CD14-positive monocyte (primary cell): Measurements from ENCODE around the gene RAB11B. TPM values are rescaled to one million over a fixed set of nuclear protein-coding genes. Genes with fewer than 3 reads are reported as not detected.
"Not testable (repeated sequence)": the region's sequence is repeated elsewhere in the genome, so short reads cannot be mapped to it uniquely, and the experiment has no call there.

ENCODE experiments used
- DNase-seq, 3 donors: peaks; one replicate each; pipeline ENCODE4 v3.0.0-alpha.2; 2011 to 2022
- H2AFZ ChIP-seq: 2 replicates; pipeline ENCODE4 v1.6.0; 2012; ENCODE audit warnings: mild to moderate bottlenecking, low read depth, low read length, inconsistent platforms; ENCODE audit not compliant: insufficient read depth, poor library complexity, severe bottlenecking
- H3K27ac ChIP-seq, 2 donors: 1 replicate in 1 of 2; 2 replicates in 1 of 2; pipeline ENCODE4 v1.5.1; 2012 to 2013; ENCODE audit warnings: low read length in 2 of 2, control low read depth in 1 of 2, inconsistent platforms in 1 of 2, low read depth in 1 of 2, mild to moderate bottlenecking in 1 of 2
- H3K27me3 ChIP-seq, 2 donors: one replicate each; pipeline versions ENCODE4 v1.6.0 to v1.6.1; 2011 to 2013; ENCODE audit warnings: low read length in 2 of 2; ENCODE audit not compliant: control insufficient read depth in 2 of 2, insufficient read depth in 2 of 2
- H3K36me3 ChIP-seq, 2 donors: replicated peaks in 1 of 2; 1 replicate in 1 of 2; 2 replicates in 1 of 2; pipeline versions ENCODE4 v1.5.1 to v1.6.1; 2012 to 2013; ENCODE audit warnings: low read length in 2 of 2, control low read depth in 1 of 2, inconsistent platforms in 1 of 2, mild to moderate bottlenecking in 1 of 2; ENCODE audit not compliant: insufficient read depth in 2 of 2, control insufficient read depth in 1 of 2
- H3K4me1 ChIP-seq, 2 donors: 1 replicate in 1 of 2; 2 replicates in 1 of 2; pipeline versions ENCODE4 v1.5.1 to v1.6.1; 2012 to 2013; ENCODE audit warnings: low read length in 2 of 2, control low read depth in 1 of 2, inconsistent platforms in 1 of 2, mild to moderate bottlenecking in 1 of 2, moderate library complexity in 1 of 2; ENCODE audit not compliant: insufficient read depth in 2 of 2, control insufficient read depth in 1 of 2
- H3K4me2 ChIP-seq: replicated peaks from 2 replicates; pipeline ENCODE3; 2012; ENCODE audit warnings: low read length, moderate library complexity, mild to moderate bottlenecking; ENCODE audit not compliant: poor library complexity, severe bottlenecking; ENCODE audit errors: extremely low read depth
- H3K4me3 ChIP-seq, 3 experiments: fragments of 200-600 bp in 1 of 3; sonication (generic) in 1 of 3; replicated peaks in 1 of 3; 1 replicate in 2 of 3; 2 replicates in 1 of 3; pipeline ENCODE4 v1.5.1; 2011 to 2013; ENCODE audit warnings: low read length in 3 of 3, mild to moderate bottlenecking in 3 of 3, control low read depth in 2 of 3, low read depth in 2 of 3, inconsistent platforms in 1 of 3, moderate library complexity in 1 of 3
- H3K79me2 ChIP-seq: 2 replicates; pipeline ENCODE4 v1.6.0; 2012; ENCODE audit warnings: mild to moderate bottlenecking, control low read depth, inconsistent platforms, low read length, moderate library complexity; ENCODE audit not compliant: insufficient read depth
- H3K9ac ChIP-seq: 2 replicates; pipeline ENCODE4 v1.6.0; 2017; ENCODE audit warnings: low read length, mild to moderate bottlenecking; ENCODE audit not compliant: insufficient read depth, poor library complexity, severe bottlenecking
- H3K9me3 ChIP-seq, 2 donors: replicated peaks in 1 of 2; 1 replicate in 1 of 2; 2 replicates in 1 of 2; pipeline versions ENCODE4 v1.5.1 to v1.6.1; 2012 to 2013; ENCODE audit warnings: low read length in 2 of 2, control low read depth in 1 of 2; ENCODE audit not compliant: control insufficient read depth in 1 of 2, insufficient read depth in 1 of 2
- H4K20me1 ChIP-seq: 2 replicates; pipeline ENCODE4 v1.6.0; 2012; ENCODE audit warnings: mild to moderate bottlenecking, low read length, control low read depth, moderate library complexity; ENCODE audit not compliant: insufficient read depth
- H3K27ac Mint-ChIP-seq, 7 donors: one replicate each; pipeline ENCODE4 v1.8.0; 2020; ENCODE audit warnings: mild to moderate bottlenecking in 7 of 7, mixed read lengths in 7 of 7, moderate library complexity in 6 of 7, inconsistent platforms in 2 of 7
- H3K27me3 Mint-ChIP-seq, 3 donors: one replicate each; pipeline ENCODE4 v1.8.0; 2021 to 2022; ENCODE audit warnings: low read depth in 3 of 3, mild to moderate bottlenecking in 3 of 3, mixed read lengths in 3 of 3, moderate library complexity in 3 of 3, inconsistent platforms in 1 of 3
- H3K36me3 Mint-ChIP-seq, 2 donors: one replicate each; pipeline ENCODE4 v1.8.0; 2020; ENCODE audit warnings: mixed read lengths in 2 of 2, inconsistent platforms in 1 of 2, mild to moderate bottlenecking in 1 of 2
- H3K4me1 Mint-ChIP-seq: one replicate; pipeline ENCODE4 v1.8.0; 2020; ENCODE audit warnings: mild to moderate bottlenecking, mixed read lengths
- H3K4me3 Mint-ChIP-seq, 2 donors: one replicate each; pipeline ENCODE4 v1.8.0; 2020; ENCODE audit warnings: mild to moderate bottlenecking in 2 of 2, mixed read lengths in 2 of 2, moderate library complexity in 1 of 2
- H3K9me3 Mint-ChIP-seq, 7 donors: one replicate each; pipeline ENCODE4 v1.8.0; 2020 to 2022; ENCODE audit warnings: mixed read lengths in 7 of 7, mild to moderate bottlenecking in 6 of 7, moderate library complexity in 6 of 7, inconsistent platforms in 2 of 7
- WGBS: methylation state at CpG from one replicate; pipeline ENCODE4 v1.1.5; 2013; ENCODE audit warnings: missing lambda C conversion rate; ENCODE audit not compliant: insufficient coverage; 5-methylcytosine and 5-hydroxymethylcytosine counted together
- intact Hi-C, 2 donors: fragments of 100-400 bp; cut with micrococcal nuclease; formaldehyde crosslinking; loops; one replicate each; pipeline versions ENCODE4 v1.15.0 to v1.15.1; 2023
- polyA plus RNA-seq, 3 donors: library from polyadenylated mRNA; depleted of rRNA in 1 of 3; unstranded in 2 of 3; stranded (reverse) in 1 of 3; fragments of 300-500 nt in 2 of 3; fragments of >200 nt in 1 of 3; fragmentation: Illumina TruSeq in 2 of 3; gene quantifications; 1 replicate in 2 of 3; 2 replicates in 1 of 3; pipeline ENCODE4 v1.2.3, GENCODE V29; 2012 to 2021
- TF ChIP-seq, protein P1 (sequence below): fragments of 200-600 bp; IDR thresholded peaks from one replicate; pipeline ENCODE4 v1.8.0; 2022; ENCODE audit warnings: antibody characterized with exemption, mild to moderate bottlenecking

Gene RAB11B
- polyA plus RNA-seq, 3 donors = 36.5 to 128 (median 45.4) TPM

DNA sequence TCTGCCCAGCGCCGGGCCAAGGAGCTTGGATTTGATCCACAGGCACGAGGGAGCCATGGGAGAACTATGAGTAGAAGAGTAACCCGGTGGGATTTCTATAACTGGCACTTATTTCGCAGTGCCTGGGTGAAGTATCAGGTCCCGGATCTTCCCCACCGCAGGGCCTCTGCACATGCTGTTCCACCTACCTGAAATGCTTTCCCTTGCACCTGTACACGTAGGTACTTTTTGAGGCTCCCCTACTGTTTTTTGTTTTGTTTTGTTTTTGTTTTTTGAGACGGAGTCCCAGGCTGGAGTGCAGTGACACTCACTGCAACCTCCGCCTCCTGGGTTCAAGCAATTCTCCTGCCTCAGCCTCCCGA is 46.7 kb upstream of the RAB11B start:
- no peak for DNase-seq
- Histone ChIP-seq H3K9me3 (no peaks in the 10 kb centered on the region), H3K4me1 (peaks cover 8 to 11% of the 10 kb centered on the region in 2 donors), H2AFZ (peak overlapping the region; percentile 56), H3K27ac (no peak overlapping the region), H3K4me3 (peak overlapping the region in 1 of 3 experiments; percentile 59), H3K27me3 (peaks cover 38 to 59% of the 10 kb centered on the region in 2 donors), H3K36me3 (no peaks in the 10 kb centered on the region), H3K9ac (no peak overlapping the region), H3K4me2 (peak overlapping the region; percentile 62), H4K20me1 (no peaks in the 10 kb centered on the region), H3K79me2 (no peaks in the 10 kb centered on the region)
- intact Hi-C loops = no loop called here
- Mint-ChIP-seq H3K36me3 (no peaks in the 10 kb centered on the region), H3K27ac (no peak overlapping the region), H3K27me3 (peaks cover 59 to 77% (median 60%) of the 10 kb centered on the region in 3 donors), H3K9me3 (peaks cover 0 to 16% (median 3%) of the 10 kb centered on the region in 7 donors), H3K4me1 (peaks cover 9% of the 10 kb centered on the region), H3K4me3 (peak overlapping the region; percentile 37 to 87)
- WGBS = 0% methylated on average over 3 of the region's 11 CpGs
- TF ChIP-seq, protein P1, sequence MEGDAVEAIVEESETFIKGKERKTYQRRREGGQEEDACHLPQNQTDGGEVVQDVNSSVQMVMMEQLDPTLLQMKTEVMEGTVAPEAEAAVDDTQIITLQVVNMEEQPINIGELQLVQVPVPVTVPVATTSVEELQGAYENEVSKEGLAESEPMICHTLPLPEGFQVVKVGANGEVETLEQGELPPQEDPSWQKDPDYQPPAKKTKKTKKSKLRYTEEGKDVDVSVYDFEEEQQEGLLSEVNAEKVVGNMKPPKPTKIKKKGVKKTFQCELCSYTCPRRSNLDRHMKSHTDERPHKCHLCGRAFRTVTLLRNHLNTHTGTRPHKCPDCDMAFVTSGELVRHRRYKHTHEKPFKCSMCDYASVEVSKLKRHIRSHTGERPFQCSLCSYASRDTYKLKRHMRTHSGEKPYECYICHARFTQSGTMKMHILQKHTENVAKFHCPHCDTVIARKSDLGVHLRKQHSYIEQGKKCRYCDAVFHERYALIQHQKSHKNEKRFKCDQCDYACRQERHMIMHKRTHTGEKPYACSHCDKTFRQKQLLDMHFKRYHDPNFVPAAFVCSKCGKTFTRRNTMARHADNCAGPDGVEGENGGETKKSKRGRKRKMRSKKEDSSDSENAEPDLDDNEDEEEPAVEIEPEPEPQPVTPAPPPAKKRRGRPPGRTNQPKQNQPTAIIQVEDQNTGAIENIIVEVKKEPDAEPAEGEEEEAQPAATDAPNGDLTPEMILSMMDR = no peak

DNA sequence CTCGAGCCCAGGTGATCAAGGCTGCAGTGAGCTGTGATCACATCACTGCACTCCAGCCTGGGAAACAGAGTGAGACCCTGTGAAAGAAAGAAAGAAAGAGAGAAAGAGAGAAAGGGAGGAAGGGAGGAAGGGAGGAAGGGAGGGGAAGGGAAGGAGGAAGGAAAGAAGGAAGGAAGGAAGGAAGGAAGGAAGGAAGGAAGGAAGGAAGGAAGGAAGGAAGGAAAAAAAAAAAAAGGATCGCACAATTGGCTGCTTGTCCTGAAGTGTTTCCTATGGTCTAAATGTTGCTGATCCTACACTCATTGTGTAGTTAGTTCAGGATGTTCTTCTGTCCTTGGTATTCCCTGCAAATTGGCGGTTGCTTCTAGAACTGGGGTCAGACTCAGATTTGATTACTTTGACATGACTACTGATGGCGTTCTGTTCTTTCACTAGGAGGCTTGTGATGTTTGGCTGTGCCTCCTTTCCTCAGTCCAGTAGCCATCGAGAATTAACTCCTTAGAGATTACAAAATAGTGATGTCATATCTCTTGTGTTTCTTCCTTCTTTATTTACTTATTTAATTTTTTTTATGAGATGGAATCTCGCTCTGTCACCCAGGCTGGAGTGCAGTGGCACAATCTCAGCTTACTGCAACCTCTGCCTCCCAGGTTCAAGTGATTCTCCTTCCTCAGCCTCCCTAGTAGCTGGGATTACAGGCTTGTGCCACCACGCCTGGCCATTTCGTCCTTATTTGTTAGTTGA is 40.4 kb upstream of the RAB11B start:
- 54% methylated on average over 2 of the region's 8 CpGs for whole genome bisulfite sequencing

More for the DNA sequence above, 40.4 kb upstream of the RAB11B start:
- H3K9me3 ChIP-seq, H3K27ac Mint-ChIP-seq, H3K4me3 ChIP-seq, H4K20me1 ChIP-seq, H3K9ac ChIP-seq, H3K4me2 ChIP-seq, H3K4me1 ChIP-seq, H3K4me1 Mint-ChIP-seq, H3K9me3 Mint-ChIP-seq, H3K79me2 ChIP-seq, H3K36me3 ChIP-seq, H2AFZ ChIP-seq, DNase-seq, H3K36me3 Mint-ChIP-seq, H3K27ac ChIP-seq: not testable (repeated sequence)
- peak overlapping the region in 1 of 2 donors; percentile 53 for H3K4me3 Mint-ChIP-seq
- H3K27me3 ChIP-seq = peaks cover 5 to 15% of the 10 kb centered on the region in 2 donors
- peaks cover 26 to 56% (median 30%) of the 10 kb centered on the region in 3 donors for H3K27me3 Mint-ChIP-seq
- intact Hi-C loops = loop anchor here in 1 of 2 donors (10.0 kb wide), 1 partner anchor 225 kb away; the partner anchor contains the start of gene MYO1F
